ENCODE data around the gene MLYCD. TPM values are rescaled to one million over a fixed set of nuclear protein-coding genes. Genes with fewer than 3 reads are reported as not detected.

MLYCD gene
- total and polyA plus RNA-seq, 11 donors, result 19.4 to 65.3 (median 38.4) TPM

GRCh38 chr16:83923581-83924365 is 24.9 kb downstream of the MLYCD start:
- peaks cover 0 to 34% (median 20%) of the 10 kb centered on the region in 9 donors for H3K36me3 ChIP-seq
- WGBS, 4 donors, result 86 to 95% (median 91%) methylated on average over 17 to 31 of the region's 31 CpGs
- DNase-seq (peak in 2 of 5 donors; percentile 18 to 59), ATAC-seq (no peak)
- H3K4me3 ChIP-seq, result no peak overlapping the region
- TF ChIP-seq POLR2A (IDR thresholded peaks at IDR 0.05) (no peak), CTCF (IDR thresholded peaks at IDR 0.05) (no peak)
- no peaks in the 10 kb centered on the region for H3K9me3 ChIP-seq
- H3K4me1 ChIP-seq, result peaks cover 0 to 18% (median 8%) of the 10 kb centered on the region in 12 donors
- intact Hi-C loops (cut with DNase I), result loop anchor here in 3 of 10 donors (5.0 to 10.0 kb wide), 2 partner anchors 96 to 99 kb away; no protein-coding TSS in a partner anchor
- no peaks in the 10 kb centered on the region for H3K27me3 ChIP-seq
- H3K27ac ChIP-seq, result no peak overlapping the region

- WGBS, 4 donors, result 86 to 94% (median 89%) methylated on average over 11 to 13 of the region's 13 CpGs
- Histone ChIP-seq H3K27me3 (no peaks in the 10 kb centered on the region), H3K4me3 (no peak overlapping the region), H3K36me3 (peaks cover 0 to 27% (median 15%) of the 10 kb centered on the region in 9 donors), H3K27ac (no peak overlapping the region), H3K4me1 (peaks cover 0 to 18% (median 8%) of the 10 kb centered on the region in 12 donors), H3K9me3 (no peaks in the 10 kb centered on the region)
- ATAC-seq, result no peak
- peak in 2 of 5 donors; percentile 21 to 40 for DNase-seq
- intact Hi-C loops (cut with DNase I), result loop anchor here in 3 of 10 donors (5.0 to 10.0 kb wide), 2 partner anchors 97 to 100 kb away; no protein-coding TSS in a partner anchor
- no peak for TF ChIP-seq CTCF (IDR thresholded peaks at IDR 0.05)
Observed at GRCh38 chr16:83924686-83925085, 25.8 kb downstream of the MLYCD start.

- Histone ChIP-seq H3K4me3 (no peak overlapping the region), H3K36me3 (peaks cover 0 to 21% (median 8%) of the 10 kb centered on the region in 9 donors), H3K9me3 (no peaks in the 10 kb centered on the region), H3K27ac (no peak overlapping the region), H3K4me1 (peaks cover 0 to 23% (median 10%) of the 10 kb centered on the region in 12 donors), H3K27me3 (no peaks in the 10 kb centered on the region)
- DNase-seq, result peak in 3 of 5 donors; percentile 21 to 54 (median 27)
- intact Hi-C loops (cut with DNase I), result loop anchor here in 1 of 10 donors (10.0 kb wide), 1 partner anchor 100 kb away; no protein-coding TSS in a partner anchor
- no peak for TF ChIP-seq POLR2A (IDR thresholded peaks at IDR 0.05)
- no peak for TF ChIP-seq CTCF (IDR thresholded peaks at IDR 0.05)
- no peak for ATAC-seq
- WGBS, 4 donors, result 84 to 87% (median 85%) methylated on average over 12 of the region's 12 CpGs
Observed at GRCh38 chr16:83925095-83925905, 26.4 kb downstream of the MLYCD start.
